CD4-positive, alpha-beta T cell treated with Interleukin-17A for 1 hour (primary cell): ENCODE data around the gene TBC1D16.

Source experiments
- DNase-seq: peaks from one replicate; pipeline ENCODE4 v3.0.0-alpha.2; 2020

TBC1D16 gene

GRCh38 chr17:80023481-80024205 lies 12.0 kb downstream of the TBC1D16 start:
- DNase-seq: no peak

DNA sequence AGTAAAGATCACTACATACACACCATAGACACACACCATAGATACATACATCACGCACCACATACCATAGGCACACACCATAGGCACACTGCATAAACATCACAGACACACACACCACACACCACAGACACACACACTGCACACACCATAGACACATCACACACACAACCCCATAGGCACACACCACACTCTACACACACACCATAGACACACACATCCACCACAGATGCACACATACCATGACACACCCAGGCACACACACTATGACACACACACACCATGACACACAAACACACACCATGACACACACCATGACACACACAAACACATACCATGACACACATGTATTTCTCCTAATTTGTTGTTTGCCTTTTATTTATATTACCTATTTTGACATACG lies 14.1 kb downstream of the TBC1D16 start:
- DNase-seq: no peak

GRCh38 chr17:80018917-80019651 lies 16.6 kb downstream of the TBC1D16 start:
- DNase-seq: no peak

DNA sequence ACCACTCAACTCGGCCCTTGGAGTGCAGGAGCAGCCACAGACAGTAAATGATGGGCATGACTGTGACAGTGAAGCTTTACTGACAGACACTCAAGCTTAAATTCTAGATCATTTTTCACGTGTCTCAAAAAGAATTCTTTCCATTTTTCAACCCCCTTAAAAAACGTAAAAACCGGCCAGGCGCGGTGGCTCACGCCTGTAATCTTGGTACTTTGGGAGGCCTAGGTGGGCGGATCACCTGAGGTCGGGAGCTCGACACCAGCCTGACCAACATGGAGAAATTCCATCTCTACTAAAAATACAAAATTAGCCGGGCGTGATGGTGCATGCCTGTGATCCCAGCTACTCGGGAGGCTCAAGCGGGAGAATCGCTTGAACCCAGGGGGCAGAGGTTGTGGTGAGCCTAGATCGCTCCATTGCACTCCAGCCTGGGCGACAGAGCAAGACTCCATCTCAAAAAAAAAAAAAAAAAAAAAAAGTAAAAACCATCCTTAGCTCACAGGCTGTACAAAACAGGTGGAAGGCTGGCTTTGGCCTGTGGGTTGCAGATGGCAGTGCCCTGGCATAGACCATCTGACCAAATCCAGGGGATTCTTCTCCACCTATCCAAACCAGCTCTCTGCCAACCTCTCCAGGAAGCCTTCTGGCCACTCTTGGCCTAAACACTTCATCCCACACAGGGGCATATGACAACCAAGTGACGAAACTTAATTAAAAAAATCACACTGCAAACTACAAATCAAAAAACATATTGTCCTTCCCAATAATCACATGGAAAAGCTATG lies 18.3 kb downstream of the TBC1D16 start:
- DNase-seq: no peak

DNA sequence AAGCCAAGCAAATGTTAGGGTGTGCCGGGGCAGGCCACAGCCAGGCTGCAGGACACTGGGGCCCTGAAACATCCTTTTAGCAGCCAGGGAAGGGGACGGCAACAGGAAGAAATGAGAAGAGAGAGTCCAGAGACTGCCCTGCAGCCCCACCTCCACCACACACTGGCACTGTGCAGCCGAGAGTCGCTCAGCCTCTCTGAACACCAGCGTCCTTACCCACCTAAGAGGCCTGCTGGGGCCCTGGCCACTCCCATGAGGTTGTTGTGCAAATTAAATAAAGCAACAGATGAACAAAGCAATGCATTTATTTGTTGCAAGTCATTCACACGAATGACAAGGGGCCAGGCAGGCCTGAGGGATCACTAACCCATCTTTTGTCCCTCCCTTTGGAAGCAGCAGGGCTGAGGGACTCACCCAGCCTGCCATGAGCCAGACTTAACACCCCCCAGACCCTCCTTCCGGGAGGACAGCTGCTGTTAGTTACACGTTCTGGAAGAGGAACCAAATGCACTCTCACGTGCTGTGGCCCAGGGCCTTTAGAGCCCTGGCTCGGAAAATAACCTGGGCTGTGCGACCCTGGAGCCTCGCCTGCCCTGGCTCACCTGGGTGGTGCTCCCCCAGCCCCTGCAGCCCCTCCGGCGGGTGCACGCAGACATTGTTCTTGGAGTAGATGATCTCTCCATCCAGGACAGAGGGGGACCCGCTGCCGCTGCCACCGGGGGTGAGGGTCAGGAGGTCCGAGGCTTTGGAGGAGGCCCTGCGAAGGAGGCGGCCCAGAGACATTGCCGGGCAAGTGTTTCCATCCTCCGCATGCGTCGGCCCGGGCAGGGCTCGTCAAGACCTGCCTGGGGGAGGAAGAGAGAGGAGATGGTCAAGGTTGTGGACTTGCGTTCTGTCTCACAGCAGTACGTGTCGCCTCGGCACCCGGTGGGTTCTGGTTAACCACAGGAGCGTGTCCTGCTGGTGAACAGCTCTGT lies 22.6 kb downstream of the TBC1D16 start:
- no peak for DNase-seq

- no peak for DNase-seq
Observed at GRCh38 chr17:80011989-80012555, 23.6 kb downstream of the TBC1D16 start.

GRCh38 chr17:80010283-80010858 lies 25.3 kb downstream of the TBC1D16 start:
- no peak for DNase-seq

GRCh38 chr17:80009391-80010282 lies 26.0 kb downstream of the TBC1D16 start:
- DNase-seq: no peak

DNA sequence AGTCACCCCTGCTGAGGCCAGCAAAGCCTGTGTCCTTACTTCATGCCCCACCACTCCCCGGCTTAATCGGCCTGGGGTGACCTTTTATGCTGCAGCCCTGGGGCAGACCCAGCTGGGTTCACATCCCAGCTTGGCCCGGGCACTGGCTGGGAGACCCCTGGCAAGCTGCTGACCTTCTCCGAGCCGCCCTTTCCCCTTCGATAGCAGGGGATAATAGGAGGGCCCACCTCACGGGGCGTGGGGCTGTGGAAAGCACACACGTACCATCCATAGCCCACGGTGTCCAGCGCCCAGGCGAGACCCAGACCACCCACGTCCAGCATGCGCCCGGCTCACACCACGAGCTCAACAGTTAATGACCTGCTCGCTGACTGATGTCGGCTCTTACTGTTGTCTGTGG lies 26.8 kb downstream of the TBC1D16 start:
- no peak for DNase-seq

DNA sequence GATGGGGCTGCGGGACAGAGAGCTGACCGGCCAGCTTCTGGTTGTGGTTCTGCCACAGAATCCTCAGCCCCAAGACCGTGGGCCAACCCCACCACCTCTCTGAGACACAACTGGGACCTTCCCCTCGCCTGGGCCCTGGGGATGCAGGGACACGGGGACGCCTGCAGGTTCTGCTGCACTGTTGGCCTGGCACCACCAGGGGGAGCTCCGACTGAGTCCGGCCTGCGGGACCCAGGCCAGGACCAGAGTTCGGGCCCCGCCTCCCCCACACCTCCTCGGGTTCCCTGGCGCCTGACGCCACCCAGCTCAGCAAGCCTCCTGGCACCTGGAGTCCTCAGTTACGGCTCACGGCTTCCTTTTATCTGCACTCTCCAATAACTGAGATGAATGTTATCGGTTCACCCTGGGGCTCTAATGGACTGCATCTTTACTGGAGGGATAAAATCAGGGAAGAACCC lies 27.3 kb downstream of the TBC1D16 start:
- peak; percentile 78 for DNase-seq

DNA sequence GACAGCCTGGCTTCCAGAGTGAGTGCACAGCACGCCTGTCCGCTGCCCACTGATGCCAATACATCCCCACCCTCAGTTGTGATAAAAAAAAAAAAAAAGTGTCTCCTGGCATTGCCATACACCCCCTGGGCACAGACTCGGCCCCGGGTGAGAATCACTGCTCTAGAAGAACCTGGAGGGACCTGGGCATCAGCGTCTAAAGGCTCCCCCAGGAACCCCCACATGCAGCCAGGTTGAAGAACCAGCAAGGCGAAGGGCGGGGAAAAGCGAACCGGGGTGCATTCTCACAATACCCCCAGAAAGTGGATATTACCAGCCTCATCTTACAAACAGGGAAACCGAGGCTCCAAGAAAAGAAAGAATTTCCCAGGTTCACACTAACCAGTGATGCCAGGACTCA lies 27.7 kb downstream of the TBC1D16 start:
- DNase-seq: no peak

GRCh38 chr17:80006811-80007752 lies 28.6 kb downstream of the TBC1D16 start:
- no peak for DNase-seq

DNA sequence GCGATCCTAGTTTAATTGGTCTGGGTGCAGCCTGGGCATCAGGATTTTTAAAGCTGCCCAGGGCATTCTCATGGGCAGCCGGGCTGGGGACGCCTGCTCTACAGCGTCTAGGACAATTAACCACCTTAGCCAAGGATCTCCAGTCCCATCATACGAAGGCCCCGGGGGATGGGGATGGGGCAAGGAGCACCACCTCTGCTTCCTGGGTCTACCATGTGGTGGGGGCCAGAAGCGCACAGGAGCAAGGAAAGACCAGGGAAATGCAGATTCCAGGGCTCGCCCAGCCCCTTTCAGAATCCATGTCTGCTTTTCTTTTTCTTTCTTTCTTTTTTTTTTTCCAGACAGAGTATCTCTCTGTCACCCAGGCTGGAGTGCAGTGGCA lies 29.3 kb downstream of the TBC1D16 start:
- DNase-seq: no peak

- DNase-seq: peak; percentile 71
Observed at GRCh38 chr17:80005360-80006338, 30.0 kb downstream of the TBC1D16 start.

DNA sequence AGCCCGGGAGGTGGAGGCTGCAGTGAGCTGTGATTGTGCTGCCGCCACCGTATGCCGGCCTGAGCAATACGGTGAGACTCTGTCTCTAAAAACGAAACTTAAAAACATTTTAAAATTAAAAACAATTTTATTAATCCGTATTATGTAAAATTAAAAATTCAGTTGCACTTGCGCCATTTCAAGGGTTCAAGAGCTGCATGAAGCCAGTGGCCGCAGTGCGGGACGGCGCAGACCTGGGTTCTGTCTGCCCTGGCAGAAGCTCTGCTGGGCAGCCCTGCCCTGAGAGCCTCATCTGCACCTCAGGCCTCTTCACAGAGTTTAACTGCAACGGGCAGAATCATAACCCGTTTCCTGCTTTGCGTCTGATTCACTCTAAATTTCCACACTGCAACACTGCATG lies 31.7 kb downstream of the TBC1D16 start:
- DNase-seq: no peak

DNA sequence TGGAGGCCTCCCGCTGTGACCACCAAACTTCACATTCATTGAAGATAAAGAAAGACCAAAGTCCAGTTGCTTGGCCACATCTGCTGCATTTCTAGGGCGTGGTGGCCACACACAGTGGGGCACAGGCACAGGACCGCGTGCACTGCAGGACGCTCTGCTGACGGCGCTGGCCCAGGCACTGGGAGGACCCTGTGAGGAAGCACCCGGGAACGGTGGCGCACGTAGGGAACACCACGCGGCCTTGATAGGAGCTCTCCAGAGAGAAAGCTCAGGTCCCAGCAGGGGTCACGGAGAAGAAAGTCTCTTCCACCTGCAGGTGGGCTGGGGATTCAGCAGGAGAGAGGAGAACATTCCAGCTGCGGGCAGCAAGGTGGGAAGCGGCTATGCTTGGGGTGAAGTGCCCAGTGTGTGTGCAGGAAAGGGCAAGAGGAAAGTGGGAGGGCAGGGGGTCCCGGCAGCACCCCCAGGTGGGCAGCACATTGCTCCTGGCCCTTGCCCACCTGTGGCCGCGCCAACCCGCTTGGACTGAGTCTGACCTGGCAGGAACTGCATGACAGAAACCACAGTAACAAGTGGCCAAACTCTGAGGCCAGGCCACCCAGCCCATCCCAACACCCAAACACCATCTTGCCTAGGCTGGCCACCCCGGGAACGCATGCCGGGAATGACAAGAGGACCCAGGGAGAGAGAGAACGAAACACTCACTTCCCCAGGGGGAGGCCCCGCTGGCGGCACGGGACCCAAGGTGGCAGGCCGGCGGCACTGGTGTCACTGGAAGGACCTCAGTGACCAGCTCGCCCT lies 32.8 kb downstream of the TBC1D16 start:
- no peak for DNase-seq

GRCh38 chr17:80002070-80002641 lies 33.5 kb downstream of the TBC1D16 start:
- DNase-seq: no peak
